Measurements from ENCODE around the gene WBP1.

DNA sequence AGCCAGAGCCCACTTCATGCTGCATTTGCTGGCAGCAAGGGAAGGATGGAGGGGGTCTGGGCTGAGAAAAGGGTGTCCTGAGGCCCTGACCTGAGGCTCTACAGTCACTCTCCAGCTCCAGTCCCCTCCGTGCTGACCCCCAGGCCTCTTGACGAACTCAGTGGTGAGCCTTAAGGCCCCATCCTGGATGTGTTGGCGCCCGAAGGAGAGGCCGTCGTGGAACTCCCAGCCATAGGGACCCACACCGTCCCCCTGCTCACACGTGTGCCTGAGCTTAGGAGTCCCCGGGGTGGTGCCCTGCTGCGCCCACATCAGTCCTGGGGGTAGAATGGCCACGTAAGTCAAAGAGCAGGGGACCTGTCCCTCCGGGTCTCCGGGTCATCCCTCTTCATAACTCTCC, 6.2 kb downstream of the WBP1 start:
- TF ChIP-seq CTCF (IDR thresholded peaks at IDR 0.05 in 8 of 11, conservative IDR thresholded peaks at IDR 0.05 in 3 of 11), result no peak
- no peak for TF ChIP-seq POLR2A (IDR thresholded peaks at IDR 0.05)
- TF ChIP-seq POLR2AphosphoS5 (IDR thresholded peaks at IDR 0.05), result no peak
